HepG2 (cell line): Measurements from ENCODE around the gene PFDN1. TPM values are rescaled to one million over a fixed set of nuclear protein-coding genes. Genes with fewer than 3 reads are reported as not detected.
A peak's percentile ranks its signal among the peaks of the same experiment; 100 is the strongest.

ENCODE experiments used
- ATAC-seq: fragments of 200-7000 bp; cut with Tn5 transposase; 3 replicates; pipeline ENCODE4 v1.9.1; 2020; ENCODE audit warnings: mild to moderate bottlenecking, moderate library complexity
- BruUV-seq: library from RNA; stranded (reverse); fragments of 400-500 nt; replicated peaks from 2 replicates; lab custom pipeline; 2021; lab: Mats Ljungman, UMichigan
- CTCF ChIA-PET: fragments of 300-600 bp; formaldehyde crosslinking; extraction: SDS; loops from one replicate; lab custom pipeline; 2021; ENCODE audit warnings: low total read pairs, inconsistent platforms, low intra/inter-chr PET ratio; lab: Yijun Ruan, JAX
- POLR2A ChIA-PET: fragments of 350-600 bp; sonication (Branson Sonifier 250); formaldehyde crosslinking; loops from one replicate; lab custom pipeline; 2020; ENCODE audit warnings: antibody characterized with exemption, inconsistent platforms; lab: Yijun Ruan, JAX
- DNase-seq: peaks from one replicate; pipeline ENCODE4 v3.0.0-alpha.2; 2015; ENCODE audit warnings: low spot score
- FAIRE-seq: peaks from 3 replicates; lab custom pipeline; 2011; peaks lifted over from hg19 to GRCh38; lab: Jason Lieb, UNC
- H2AFZ ChIP-seq: one replicate; pipeline ENCODE4 v1.6.1; 2011; ENCODE audit warnings: low read length, inconsistent platforms
- H3K27ac ChIP-seq: fragments of 300-600 bp; 3 replicates; pipeline ENCODE4 v1.8.0; 2011; ENCODE audit warnings: mixed run types, mild to moderate bottlenecking, mixed read lengths, low read length, inconsistent platforms; ENCODE audit not compliant: insufficient read depth; ENCODE audit errors: extremely low read length
- H3K27me3 ChIP-seq, 2 experiments: fragments of 200-600 bp in 1 of 2; 2 replicates in 1 of 2; 3 replicates in 1 of 2; pipeline versions ENCODE4 v1.6.0 to v1.8.0; 2011; ENCODE audit warnings: low read length in 2 of 2, mild to moderate bottlenecking in 2 of 2, moderate library complexity in 2 of 2, inconsistent platforms in 1 of 2; ENCODE audit not compliant: insufficient read depth in 2 of 2, control insufficient read depth in 1 of 2
- H3K36me3 ChIP-seq, 2 experiments: fragments of 200-600 bp in 1 of 2; replicated peaks in 1 of 2; 2 replicates in 1 of 2; 3 replicates in 1 of 2; pipeline versions ENCODE4 v1.5.1 to v1.8.0; 2011; ENCODE audit warnings: low read length in 2 of 2, inconsistent platforms in 1 of 2; ENCODE audit not compliant: insufficient read depth in 2 of 2, control insufficient read depth in 1 of 2
- H3K4me1 ChIP-seq: 2 replicates; pipeline ENCODE4 v1.5.1; 2012; ENCODE audit warnings: low read length, inconsistent platforms; ENCODE audit not compliant: insufficient read depth
- H3K4me2 ChIP-seq: 2 replicates; pipeline ENCODE4 v1.6.0; 2011; ENCODE audit warnings: low read depth, low read length, inconsistent platforms
- H3K4me3 ChIP-seq, 3 experiments: fragments of 200-600 bp in 1 of 3; sonication (generic), shearing (Covaris generic) in 1 of 3; replicated peaks in 1 of 3; 2 replicates each; pipeline ENCODE4 v1.5.1; 2011 to 2016; ENCODE audit warnings: low read length in 3 of 3, inconsistent platforms in 2 of 3, low read depth in 2 of 3, mild to moderate bottlenecking in 2 of 3, control low read depth in 1 of 3, mixed read lengths in 1 of 3; ENCODE audit not compliant: insufficient read depth in 1 of 3
- H3K79me2 ChIP-seq: one replicate; pipeline ENCODE4 v1.6.1; 2011; ENCODE audit warnings: low read length, inconsistent platforms; ENCODE audit not compliant: insufficient read depth
- H3K9ac ChIP-seq: 2 replicates; pipeline ENCODE4 v1.6.0; 2011; ENCODE audit warnings: mild to moderate bottlenecking, low read depth, low read length, inconsistent platforms; ENCODE audit not compliant: insufficient read depth
- H3K9me3 ChIP-seq: 2 replicates; pipeline ENCODE4 v1.5.1; 2012; ENCODE audit warnings: mild to moderate bottlenecking, low read length
- H4K20me1 ChIP-seq: 2 replicates; pipeline ENCODE4 v1.6.0; 2011; ENCODE audit warnings: inconsistent platforms, mild to moderate bottlenecking, low read length, moderate library complexity; ENCODE audit not compliant: insufficient read depth
- CBX2 ChIP-seq, 2 experiments: fragments of 200-600 bp in 1 of 2; sonication (generic); formaldehyde crosslinking in 1 of 2; IDR thresholded peaks; 2 replicates each; pipeline versions ENCODE4 v1.7.0 to v1.8.1; 2018 to 2022; ENCODE audit warnings: low read depth in 2 of 2, low read length in 1 of 2, mild to moderate bottlenecking in 1 of 2, missing genetic modification reagents in 1 of 2
- FOSL2 ChIP-seq: sonication (generic); formaldehyde crosslinking; IDR thresholded peaks from 2 replicates; pipeline ENCODE4 v1.4.0; 2020; ENCODE audit warnings: missing genetic modification reagents
- NR2F2 ChIP-seq: IDR thresholded peaks from 2 replicates; pipeline ENCODE4 v1.6.1; 2012; ENCODE audit warnings: low read depth, inconsistent platforms, borderline replicate concordance
- POLR2AphosphoS5 ChIP-seq: IDR thresholded peaks from 2 replicates; pipeline ENCODE4 v1.6.1; 2012; ENCODE audit warnings: low read depth, low read length
- RBM22 ChIP-seq: fragments of 200-400 bp; formaldehyde crosslinking; optimal IDR thresholded peaks from 2 replicates; pipeline ENCODE3; 2017; ENCODE audit warnings: mild to moderate bottlenecking, low read length, moderate library complexity
- TAF15 ChIP-seq: fragments of 200-400 bp; formaldehyde crosslinking; IDR thresholded peaks from one replicate; pipeline ENCODE4 v1.6.1; 2018; ENCODE audit warnings: mild to moderate bottlenecking, low read depth, low read length; ENCODE audit not compliant: poor library complexity, severe bottlenecking
- ZBTB43 ChIP-seq: sonication (generic); formaldehyde crosslinking; conservative IDR thresholded peaks from 2 replicates; pipeline ENCODE4 v1.4.0; 2020; ENCODE audit warnings: missing genetic modification reagents
- ZNF225 ChIP-seq: sonication (generic); formaldehyde crosslinking; IDR thresholded peaks from 2 replicates; pipeline ENCODE4 v1.4.0; 2020; ENCODE audit warnings: mild to moderate bottlenecking, missing genetic modification reagents
- ZNF253 ChIP-seq: sonication (generic); formaldehyde crosslinking; IDR thresholded peaks from 2 replicates; pipeline ENCODE4 v1.8.0; 2022; ENCODE audit warnings: mild to moderate bottlenecking, missing genetic modification reagents, borderline replicate concordance
- ZNF530 ChIP-seq: sonication (generic); formaldehyde crosslinking; IDR thresholded peaks from 2 replicates; pipeline ENCODE4 v1.5.0; 2020; ENCODE audit warnings: low read depth, mild to moderate bottlenecking, missing genetic modification reagents
- ZNF770 ChIP-seq: sonication (generic); formaldehyde crosslinking; IDR thresholded peaks from 2 replicates; pipeline ENCODE4 v1.5.0; 2020; ENCODE audit warnings: mild to moderate bottlenecking, missing genetic modification reagents
- WGBS: methylation state at CpG from one replicate; pipeline ENCODE4 v1.1.6; 2017; ENCODE audit warnings: low lambda C conversion rate; 5-methylcytosine and 5-hydroxymethylcytosine counted together
- in situ Hi-C: cut with HindIII; loops from 2 replicates; pipeline ENCODE4 v1.10.0; 2017; ENCODE audit warnings: low pct_unique_long_range_greater_than_20kb; ENCODE audit not compliant: extremely low pct_ligation_motif_present
- intact Hi-C: fragments of 100-400 bp; cut with micrococcal nuclease; formaldehyde crosslinking; loops from one replicate; pipeline ENCODE4 v1.10.0; 2022; ENCODE audit not compliant: unreplicated experiment
- polyA plus RNA-seq, 8 experiments: library from polyadenylated mRNA; depleted of rRNA in 3 of 8; stranded (reverse) in 7 of 8; unstranded in 1 of 8; fragments of >200 nt; fragmentation: Illumina TruSeq in 4 of 8; extraction: Trizol in 4 of 8; gene quantifications; 2 replicates each; pipeline versions ENCODE4 v1.2.1 to v1.2.3, GENCODE V29; 2011 to 2016; ENCODE audit warnings: low read depth in 4 of 8, missing spikeins in 1 of 8, mixed read lengths in 1 of 8; ENCODE audit not compliant: insufficient read depth in 1 of 8
- total RNA-seq, 5 experiments: library from RNA; depleted of rRNA; stranded (reverse); fragments of >200 nt; fragmentation: Illumina TruSeq; extraction: Trizol; gene quantifications; 2 replicates each; pipeline ENCODE4 v1.2.3, GENCODE V29; 2016; ENCODE audit warnings: low read depth in 1 of 5

Gene PFDN1
- total and polyA plus RNA-seq, 2 of the 13 experiments (the other 11 are each of a cell fraction or from before 2014, with no cell fraction given) = 67.2 to 70.8 TPM

GRCh38 chr5:140242890-140243585 lies 59.9 kb downstream of the PFDN1 start:
- no peaks in the 10 kb centered on the region for H4K20me1 ChIP-seq
- 89% methylated on average over 4 of the region's 4 CpGs for WGBS
- no TSS peak for BruUV-seq
- in situ Hi-C loops = loop anchor here (5.0 kb wide), 1 partner anchor 119 kb away; the partner anchor contains the start of gene SLC4A9
- H2AFZ ChIP-seq = no peak overlapping the region
- CTCF ChIA-PET = interaction anchor here (2.3 to 3.9 kb wide), 2 partner anchors 108 to 115 kb away, joined by 17 to 31 read pairs; no protein-coding TSS in a partner anchor
- FAIRE-seq = no peak
- POLR2A ChIA-PET = interaction anchor here (0.9 kb wide), 1 partner anchor 103 kb away, joined by 4 read pairs; the partner anchor contains the start of gene HBEGF
- no peak for TF ChIP-seq ZNF770 (CRISPR knock-in tag)
- peak; percentile 71 for TF ChIP-seq RBM22
- no peak for DNase-seq
- no peaks in the 10 kb centered on the region for H3K9me3 ChIP-seq
- no peak overlapping the region for H3K9ac ChIP-seq
- H3K4me3 ChIP-seq = no peak overlapping the region
- intact Hi-C loops = no loop called here
- peaks cover 3 to 34% of the 10 kb centered on the region in 2 experiments for H3K36me3 ChIP-seq
- peaks cover 23% of the 10 kb centered on the region for H3K4me1 ChIP-seq
- no peaks in the 10 kb centered on the region for H3K79me2 ChIP-seq
- no peak overlapping the region for H3K27ac ChIP-seq
- ATAC-seq = no peak
- H3K27me3 ChIP-seq = no peaks in the 10 kb centered on the region
- H3K4me2 ChIP-seq = no peak overlapping the region

- ATAC-seq = no peak
- H3K4me2 ChIP-seq = no peak overlapping the region
- no TSS peak for BruUV-seq
- H3K27ac ChIP-seq = peak overlapping the region; percentile 84
- peaks cover 3 to 31% of the 10 kb centered on the region in 2 experiments for H3K36me3 ChIP-seq
- CTCF ChIA-PET = interaction anchor here (1.8 kb wide), 1 partner anchor 115 kb away, joined by 7 read pairs; no protein-coding TSS in a partner anchor
- H2AFZ ChIP-seq = no peak overlapping the region
- no peak overlapping the region for H3K4me3 ChIP-seq
- intact Hi-C loops (no loop called here), in situ Hi-C loops (loop anchor here (5.0 kb wide), 1 partner anchor 120 kb away; the partner anchor contains the start of gene SLC4A9)
- FAIRE-seq = no peak
- no peak overlapping the region for H3K9ac ChIP-seq
- peaks cover 23% of the 10 kb centered on the region for H3K4me1 ChIP-seq
- no peaks in the 10 kb centered on the region for H4K20me1 ChIP-seq
- no peaks in the 10 kb centered on the region for H3K27me3 ChIP-seq
- WGBS = 95% methylated on average over 5 of the region's 5 CpGs
- no peak for DNase-seq
- POLR2A ChIA-PET = interaction anchor here (0.9 kb wide), 1 partner anchor 104 kb away, joined by 4 read pairs; the partner anchor contains the start of gene HBEGF
- H3K9me3 ChIP-seq = no peaks in the 10 kb centered on the region
- H3K79me2 ChIP-seq = no peaks in the 10 kb centered on the region
- TF ChIP-seq CBX2 (IDR thresholded peaks at IDR 0.05; ENCODE audit: low read depth, low read length) (no peak), CBX2 (CRISPR knock-in tag; IDR thresholded peaks at IDR 0.05; ENCODE audit: low read depth) (no peak), ZNF225 (CRISPR knock-in tag) (no peak), ZNF253 (CRISPR knock-in tag) (no peak), ZBTB43 (CRISPR knock-in tag) (no peak), POLR2AphosphoS5 (no peak), TAF15 (no peak), ZNF530 (CRISPR knock-in tag) (no peak), FOSL2 (CRISPR knock-in tag) (no peak), NR2F2 (no peak)
Observed at GRCh38 chr5:140242099-140242498, 60.8 kb downstream of the PFDN1 start.
